Dermis blood vessel endothelial cell (primary cell): ENCODE results near the gene ECSIT. TPM values are rescaled to one million over a fixed set of nuclear protein-coding genes. Genes with fewer than 3 reads are reported as not detected.
A peak's percentile ranks its signal among the peaks of the same experiment; 100 is the strongest.

ENCODE experiments used
- DNase-seq: peaks from one replicate; pipeline ENCODE4 v3.0.0; 2010
- total RNA-seq: library from RNA; depleted of rRNA; stranded (reverse); fragments of >200 nt; gene quantifications from 2 replicates; pipeline ENCODE4 v1.2.3, GENCODE V29; 2014

Gene ECSIT
- total RNA-seq, 1 donor from 2014 or later, result 36.8 TPM

DNA sequence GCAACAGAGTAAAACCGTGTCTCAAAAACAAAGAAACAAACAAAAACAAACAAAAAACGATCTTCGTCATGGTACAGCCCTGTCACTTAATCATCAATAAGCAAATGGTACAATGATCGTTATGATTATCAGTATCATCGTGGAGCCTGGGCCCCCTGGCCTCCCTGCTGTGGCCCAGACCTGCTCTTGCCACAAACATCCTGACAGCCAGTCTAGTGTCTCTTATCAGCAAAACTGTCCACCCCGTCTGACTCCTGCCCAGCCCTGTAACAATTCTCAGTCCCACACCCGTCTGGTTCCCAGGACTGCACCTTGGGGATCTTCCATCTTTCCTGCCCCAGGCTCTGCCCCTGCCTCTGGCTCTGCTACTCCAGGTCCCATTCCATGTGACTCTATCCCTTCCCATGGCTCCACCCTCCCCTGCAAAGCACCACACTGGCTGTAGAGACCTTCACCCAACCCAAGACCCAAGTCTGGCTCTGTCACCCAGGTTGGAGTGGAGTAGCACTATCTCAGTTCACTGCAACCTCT lies 29.0 kb downstream of the ECSIT start:
- DNase-seq, result no peak

DNA sequence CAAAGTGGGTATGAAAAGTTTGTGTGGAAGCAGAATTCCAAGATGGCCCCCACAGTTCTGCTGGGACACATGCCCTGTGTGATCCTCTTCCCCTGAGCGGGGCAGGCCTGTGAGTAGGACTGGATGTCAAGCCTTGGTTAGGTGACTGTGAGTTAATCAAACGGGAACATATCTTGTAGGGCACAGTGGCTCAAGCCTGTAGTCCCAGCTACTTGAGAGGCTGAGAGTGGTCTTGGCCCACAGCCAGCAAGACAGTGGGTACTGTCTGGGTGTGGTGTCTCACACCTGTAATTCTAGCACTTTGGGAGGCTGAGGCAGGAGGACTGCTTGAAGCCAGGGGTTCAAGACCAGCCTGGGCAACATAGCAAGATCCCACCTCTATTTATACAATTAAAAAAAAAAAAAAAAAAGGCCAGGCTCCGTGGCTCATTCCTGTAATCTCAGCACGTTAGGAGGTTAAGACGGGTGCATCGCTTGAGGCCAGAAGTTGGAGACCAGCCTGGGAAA lies 29.7 kb downstream of the ECSIT start:
- no peak for DNase-seq

DNA sequence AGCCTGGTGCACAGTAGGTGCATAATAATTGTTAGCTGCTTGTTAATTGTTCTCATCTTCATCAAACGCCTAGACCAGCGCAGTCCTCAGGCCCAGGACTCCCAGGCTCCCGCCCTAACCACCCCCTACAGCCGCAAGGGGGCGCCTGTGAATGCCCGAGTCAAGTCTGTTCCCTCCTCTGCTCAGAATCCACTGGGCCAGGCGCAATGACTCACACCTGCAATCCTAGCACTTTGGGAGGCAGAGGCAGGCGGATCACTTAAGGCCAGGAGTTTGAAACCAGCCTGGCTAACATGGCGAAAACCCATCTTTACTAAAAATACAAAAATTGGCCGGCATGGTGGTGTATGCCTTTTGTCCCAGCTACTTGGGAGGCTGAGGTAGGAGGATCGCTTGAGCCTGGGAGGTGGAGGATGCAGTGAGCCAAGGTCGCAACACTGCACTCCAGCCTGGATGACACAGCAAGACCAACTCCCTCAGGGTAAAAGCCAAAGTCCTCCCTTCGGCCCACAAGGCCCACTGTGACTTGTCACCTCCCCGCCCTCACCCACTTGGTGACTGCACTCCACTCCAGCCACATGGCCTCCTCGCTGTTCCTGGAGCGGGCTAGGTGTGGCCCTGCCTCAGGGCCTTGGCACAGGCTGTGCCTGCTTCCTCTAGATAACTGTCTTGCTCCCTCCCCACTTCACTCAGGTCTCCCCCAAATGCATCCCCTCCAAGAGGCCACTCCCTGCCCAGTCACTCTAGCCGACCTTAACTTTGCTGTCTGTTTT lies 32.4 kb downstream of the ECSIT start:
- DNase-seq, result peak; percentile 87

DNA sequence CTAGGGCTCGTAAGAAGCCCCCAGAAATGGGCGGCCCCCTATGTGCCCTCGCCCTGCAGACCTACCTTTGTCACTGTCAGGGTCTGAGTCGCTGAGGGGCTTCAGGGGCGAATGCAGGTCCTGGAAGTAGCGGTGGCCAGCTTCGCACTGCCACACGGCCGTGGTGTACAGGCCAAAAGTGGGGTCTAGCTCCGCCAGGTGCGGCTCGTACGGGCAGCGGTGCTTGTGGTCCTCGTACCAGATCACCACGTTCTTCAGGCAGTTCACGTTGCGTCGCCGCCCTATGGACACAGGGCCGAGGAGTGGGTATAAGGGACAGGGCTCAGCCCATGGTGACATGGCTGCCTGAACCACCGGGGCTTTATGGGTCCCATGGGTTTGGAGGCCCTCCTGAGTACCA lies 33.0 kb downstream of the ECSIT start:
- DNase-seq, result no peak

DNA sequence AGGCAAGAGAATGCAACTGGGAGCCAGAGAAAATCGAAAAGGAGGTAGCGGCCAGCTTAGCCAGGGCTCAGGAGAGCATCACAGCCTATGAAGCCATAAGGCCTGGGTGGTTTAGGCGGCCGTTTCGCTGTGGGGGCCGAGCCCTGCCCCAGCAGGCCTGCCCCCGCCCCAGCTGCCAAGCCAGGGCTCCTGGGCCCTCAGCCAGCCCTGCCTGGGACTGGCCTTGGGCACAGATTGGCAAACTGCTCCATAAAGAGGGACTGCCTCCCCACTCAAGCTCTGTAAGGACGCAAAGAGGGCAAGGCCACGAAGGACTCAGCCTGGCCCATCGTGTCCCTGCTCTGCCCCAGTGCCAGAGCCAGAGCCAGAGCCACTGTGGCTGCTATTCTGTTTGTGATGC lies 33.5 kb downstream of the ECSIT start:
- no peak for DNase-seq

DNA sequence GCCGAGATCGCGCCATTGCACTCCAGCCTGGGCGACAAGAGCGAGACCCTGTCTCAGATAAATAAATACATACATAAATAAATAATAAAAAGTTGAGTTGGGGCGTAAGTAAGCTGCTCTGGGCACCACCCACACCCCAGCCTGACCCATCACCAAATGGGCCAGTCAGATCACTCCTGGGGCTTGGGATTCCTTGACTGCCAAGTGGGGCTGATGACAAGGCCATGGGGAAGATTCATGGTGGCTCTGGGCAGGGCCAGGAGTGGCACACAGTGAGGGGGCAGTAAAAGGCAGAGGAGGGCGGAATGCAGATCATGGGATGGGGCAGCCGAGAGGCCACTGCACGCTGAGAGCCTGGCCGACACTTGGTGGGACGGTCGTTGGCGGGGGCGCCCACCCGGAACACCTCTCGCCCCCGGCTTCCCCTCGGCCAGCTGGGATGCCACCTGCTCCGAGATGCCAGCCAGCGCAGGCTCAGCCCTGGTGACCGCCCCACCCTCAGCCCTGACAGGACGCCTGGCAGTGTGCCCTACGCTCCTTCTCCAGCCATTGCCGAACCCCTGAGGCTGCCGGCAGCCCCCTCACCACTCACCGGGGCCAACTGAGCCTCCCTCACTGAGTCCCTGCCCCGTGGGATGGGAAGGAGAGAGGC lies 34.2 kb downstream of the ECSIT start:
- DNase-seq, result no peak

DNA sequence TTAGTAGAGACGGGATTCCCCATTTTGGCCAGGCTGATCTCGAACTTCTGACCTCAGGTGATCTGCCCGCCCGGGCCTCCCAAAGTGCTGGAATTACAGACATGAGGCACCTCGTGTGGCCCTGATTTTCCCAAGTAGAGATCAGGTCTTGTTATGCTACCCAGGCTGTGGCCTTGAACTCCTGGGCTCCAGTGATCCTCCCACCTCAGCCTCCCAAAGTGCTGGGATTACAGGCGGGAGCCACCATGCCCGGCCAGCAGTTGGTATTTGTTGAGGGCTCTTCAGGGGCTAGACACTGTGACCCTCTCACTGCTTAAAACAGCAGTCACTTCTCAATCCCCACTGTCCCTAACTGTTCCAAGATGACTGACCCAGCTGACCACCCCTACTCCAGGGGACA lies 39.6 kb downstream of the ECSIT start:
- no peak for DNase-seq

DNA sequence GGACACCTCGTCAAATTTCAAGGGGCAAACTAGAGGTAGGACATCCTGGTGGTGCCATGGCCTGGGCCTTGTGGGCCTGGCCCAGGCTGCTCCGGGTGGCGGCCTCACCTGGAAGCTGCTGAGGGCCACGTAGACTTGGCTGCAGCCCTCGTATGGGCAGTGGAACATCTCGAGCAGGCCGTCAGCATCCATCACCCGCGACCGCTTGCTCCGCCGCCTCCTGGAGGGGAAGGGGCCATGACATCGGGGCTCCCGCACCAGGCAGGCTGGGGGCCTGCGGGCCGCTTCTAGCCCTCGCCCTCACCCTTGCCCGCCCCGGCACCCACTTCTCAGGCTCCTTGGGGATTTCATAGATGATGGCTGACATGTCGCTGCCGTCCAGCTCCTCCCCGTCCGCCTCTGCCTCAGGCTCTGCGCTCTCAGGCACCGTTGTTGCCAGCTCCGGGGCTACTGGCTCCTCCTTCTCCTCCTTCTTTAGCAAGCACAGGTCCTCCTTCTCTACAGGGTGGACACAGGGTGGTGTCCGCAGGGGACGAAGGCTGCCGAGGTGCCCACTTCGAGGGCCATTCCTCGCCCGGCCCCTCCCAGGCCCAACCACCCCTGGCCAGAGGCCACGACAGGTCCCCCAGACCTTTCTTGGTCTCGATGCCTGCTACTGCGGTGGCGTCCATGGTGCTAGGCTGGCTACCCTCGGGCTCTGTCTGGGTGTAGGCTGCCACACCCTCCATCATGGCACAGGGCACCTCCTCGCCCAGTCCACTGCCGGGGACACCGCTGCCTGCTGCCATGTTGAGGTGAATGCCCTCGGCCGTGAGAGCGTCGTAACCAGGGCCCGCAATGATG lies 42.1 kb downstream of the ECSIT start:
- DNase-seq, result no peak

DNA sequence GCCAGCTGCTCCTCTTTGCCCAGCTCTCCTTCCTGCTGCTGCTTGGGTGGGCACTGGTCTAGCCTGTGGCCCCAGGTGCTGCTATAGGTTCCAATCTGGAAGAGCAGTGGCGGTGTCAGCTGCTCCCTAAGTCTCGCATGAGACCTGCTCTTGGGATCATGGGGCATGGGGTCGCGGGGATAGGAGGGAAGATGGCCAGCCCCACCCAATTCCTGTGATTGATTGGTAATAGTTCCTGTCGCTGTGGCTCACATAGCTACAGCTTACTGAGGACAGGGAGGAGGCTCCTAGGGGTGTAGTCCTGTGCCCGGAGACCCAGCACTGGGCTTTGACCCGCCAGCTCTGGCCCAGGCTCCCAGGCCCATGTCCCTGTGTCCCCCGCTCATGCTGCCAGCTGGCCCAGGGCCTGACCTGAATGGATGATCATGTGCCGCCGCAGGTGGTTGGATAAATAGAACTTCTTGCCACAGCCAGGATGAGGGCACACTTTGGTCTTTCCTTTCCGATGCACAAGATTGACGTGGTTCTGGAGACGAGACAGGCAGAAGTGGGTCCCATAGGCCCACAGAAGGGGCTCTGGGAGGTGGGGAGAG lies 43.6 kb downstream of the ECSIT start:
- DNase-seq, result no peak

DNA sequence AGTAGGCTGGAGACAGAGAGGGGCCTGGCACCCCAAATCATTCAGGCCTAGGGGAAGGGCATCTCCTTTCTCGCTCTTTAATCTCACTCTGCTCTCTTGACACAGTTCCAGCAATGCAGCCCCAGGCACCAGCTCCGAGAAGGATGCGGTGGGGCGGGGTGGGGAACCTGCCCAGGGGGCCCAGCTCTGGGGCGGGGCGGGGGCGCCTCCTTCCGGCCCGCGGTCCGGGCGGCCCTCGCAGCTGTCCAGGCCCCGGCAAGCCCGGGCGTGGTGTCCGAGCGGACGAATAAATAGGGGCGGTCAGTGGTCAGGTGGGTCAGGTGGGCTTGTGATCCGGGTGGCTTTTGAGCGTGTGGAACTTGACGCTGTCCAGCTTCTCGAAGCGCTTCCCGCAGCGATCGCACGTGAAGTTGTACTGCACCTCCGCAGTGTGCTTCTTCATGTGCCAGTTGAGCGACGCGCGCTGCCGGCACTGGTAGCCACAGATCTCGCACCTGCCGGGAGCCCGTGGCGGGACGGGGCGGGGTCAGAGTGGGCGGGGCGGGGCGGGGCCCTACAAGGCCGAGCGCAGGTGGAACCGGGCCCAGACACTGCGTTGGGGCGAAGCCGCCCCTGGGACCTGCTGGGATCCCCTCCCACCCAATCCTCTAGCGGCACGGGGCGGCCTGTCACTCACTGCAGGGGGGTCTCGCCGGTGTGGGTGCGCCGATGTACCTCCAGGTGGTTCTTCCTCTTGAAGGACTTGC lies 45.4 kb downstream of the ECSIT start:
- no peak for DNase-seq

DNA sequence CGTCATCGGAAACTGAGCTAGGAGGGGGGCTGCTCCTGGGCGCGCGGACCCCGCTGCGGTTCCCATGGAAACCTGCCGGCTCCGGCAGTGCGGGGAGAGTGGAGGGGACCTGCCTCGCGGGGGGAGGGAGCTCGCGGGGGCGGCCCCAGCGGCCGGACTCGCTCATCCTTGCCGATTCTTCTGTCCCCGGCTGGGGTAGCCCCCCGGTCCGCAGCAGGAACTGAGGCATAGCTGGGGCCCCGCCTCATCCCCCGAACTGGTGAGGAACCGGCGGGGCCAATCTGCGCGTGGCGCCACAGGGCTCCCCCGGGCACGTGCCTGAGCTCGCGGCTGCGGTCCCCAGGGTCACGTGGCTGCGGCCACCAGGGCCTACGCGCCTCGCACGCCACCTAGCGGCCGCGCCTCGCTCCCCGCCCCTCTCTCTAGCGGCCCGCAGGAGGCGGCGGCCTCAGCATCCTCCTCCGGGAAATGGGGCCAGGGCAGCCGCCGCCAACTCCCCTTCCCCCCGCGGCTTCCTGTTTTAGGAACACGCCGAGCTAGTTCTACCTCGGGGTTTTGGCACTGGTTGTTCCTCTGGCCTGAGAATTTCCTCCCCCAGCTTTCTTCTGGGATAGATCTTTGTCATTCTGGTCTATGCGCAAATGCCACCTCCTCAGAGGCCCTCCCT lies 46.4 kb downstream of the ECSIT start:
- DNase-seq, result peak; percentile 92

DNA sequence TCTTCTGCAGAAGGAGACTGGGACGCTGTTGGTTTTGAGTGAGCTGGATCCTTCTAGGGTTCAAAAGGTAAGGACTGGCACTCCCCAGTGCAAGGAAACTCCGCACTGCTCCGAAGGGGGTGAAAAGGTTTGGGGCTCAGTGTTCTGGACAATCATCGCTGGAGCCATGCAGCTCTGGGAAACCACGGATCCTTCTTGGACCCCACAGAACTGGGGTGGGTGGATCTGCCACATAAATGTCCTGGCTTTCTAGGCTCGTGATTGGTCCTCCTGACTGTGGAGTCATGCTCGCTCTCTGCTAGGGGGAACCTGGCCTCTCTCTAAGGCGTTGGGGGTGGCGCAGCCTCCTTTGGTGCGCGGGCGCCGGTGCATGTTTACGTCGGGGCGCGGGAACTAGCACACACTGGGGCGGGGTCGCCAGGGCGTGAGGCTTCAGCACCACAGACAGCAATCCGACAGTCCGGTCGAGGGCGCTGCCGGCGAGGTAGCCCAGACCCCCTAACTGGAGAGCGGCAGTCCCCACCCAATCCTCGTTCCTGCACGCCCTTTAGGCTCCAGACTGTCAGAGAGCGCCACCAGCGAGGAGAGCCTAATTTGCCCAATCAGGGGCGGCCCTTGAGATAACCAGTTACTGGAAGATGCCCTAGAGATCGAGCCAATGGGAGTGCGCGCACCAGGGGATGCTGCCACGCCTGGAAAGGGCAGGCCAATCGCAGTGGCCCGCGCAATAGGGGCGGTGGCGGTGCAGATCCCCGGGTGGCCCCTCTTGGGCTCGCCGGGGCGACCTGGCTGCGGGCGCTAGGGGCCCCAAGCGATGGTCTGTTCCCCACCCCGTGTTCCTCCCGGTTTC lies 47.2 kb downstream of the ECSIT start:
- peak; percentile 89 for DNase-seq

DNA sequence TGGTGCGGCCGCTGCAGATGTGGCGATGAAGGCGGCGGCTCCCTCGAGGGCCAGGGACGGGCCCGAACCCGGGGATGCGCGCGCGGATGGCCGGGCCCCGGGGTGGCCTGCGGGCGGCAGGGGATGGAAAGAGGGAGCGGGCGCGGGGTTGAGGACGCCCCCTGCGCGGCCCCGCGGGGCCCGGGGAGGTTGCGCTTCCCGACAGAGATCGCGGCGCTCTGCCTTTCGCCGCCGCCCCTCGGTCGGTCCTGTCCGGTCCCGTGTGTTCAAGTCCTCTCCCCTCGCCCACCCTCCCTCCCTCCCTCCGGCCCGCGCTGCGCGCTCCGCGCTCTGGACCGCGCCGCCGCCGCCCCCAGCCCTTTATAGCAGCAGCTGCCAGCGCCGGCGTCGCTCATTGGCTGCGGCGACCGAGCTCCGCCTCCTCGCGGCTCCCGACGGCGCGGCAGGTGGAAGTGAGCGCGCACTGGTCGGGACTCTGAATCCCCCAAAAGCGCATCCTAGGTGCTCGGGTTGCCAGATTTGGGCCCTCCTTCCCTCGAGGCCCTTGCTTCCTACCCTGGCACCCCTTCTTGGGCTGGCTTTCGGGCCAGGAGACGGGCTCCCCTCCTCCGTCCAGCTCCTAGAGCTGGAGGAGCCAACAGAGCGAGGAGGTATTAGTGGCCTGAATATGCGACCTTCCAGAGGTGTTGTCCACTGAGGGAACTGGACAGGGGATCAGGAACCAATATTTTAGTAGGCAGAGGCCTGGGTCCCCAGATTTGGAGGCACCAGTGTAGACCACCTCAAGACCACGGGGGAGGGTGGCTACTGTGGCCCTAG lies 48.0 kb downstream of the ECSIT start, which contains the start of gene ELAVL3:
ELAVL3 (minus strand) TSS at position 332 of the 819 bp plus-strand sequence. CDS start 438 bp downstream, outside the sequence.
- no peak for DNase-seq

DNA sequence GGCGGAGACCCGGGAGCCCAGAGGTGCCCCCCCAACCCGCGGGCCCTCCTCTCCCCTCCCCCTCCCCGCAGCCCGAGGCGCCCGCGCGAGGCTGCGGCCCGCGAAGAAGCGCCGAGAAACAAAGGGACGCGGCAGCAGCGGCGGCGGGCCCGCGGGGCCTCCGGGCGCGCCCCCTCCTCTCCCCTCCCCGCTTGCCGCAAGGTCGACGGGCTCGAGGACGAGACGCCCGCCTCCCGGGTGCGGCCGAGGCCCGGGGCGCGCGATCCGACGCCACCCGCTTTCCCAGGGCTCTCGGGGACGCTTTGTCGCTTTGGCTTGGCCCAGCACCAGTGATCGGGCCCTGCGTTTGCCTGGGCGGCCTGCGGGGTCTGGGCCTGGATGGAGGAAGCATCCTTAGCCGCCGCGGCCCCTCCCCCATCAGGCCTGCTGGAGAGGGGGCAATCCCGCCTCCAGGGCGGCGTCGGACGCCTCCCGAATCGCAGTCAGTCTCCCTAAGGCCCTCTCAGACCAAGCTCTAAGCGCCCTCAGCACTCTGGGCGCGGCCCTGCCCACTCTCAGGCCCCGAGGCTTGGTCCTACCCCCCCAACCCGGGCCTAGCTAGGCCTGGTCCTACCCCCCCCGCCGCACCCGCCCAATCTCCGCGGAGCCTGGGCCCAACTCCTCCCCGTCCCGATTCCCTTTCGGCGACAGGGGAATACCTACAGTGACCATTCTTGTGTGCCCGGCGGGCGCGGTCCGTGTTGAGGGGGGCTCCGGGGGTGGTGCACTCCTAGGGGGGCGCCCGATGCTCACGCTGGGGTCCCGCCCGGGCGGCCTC lies 48.8 kb downstream of the ECSIT start:
- DNase-seq, result no peak

DNA sequence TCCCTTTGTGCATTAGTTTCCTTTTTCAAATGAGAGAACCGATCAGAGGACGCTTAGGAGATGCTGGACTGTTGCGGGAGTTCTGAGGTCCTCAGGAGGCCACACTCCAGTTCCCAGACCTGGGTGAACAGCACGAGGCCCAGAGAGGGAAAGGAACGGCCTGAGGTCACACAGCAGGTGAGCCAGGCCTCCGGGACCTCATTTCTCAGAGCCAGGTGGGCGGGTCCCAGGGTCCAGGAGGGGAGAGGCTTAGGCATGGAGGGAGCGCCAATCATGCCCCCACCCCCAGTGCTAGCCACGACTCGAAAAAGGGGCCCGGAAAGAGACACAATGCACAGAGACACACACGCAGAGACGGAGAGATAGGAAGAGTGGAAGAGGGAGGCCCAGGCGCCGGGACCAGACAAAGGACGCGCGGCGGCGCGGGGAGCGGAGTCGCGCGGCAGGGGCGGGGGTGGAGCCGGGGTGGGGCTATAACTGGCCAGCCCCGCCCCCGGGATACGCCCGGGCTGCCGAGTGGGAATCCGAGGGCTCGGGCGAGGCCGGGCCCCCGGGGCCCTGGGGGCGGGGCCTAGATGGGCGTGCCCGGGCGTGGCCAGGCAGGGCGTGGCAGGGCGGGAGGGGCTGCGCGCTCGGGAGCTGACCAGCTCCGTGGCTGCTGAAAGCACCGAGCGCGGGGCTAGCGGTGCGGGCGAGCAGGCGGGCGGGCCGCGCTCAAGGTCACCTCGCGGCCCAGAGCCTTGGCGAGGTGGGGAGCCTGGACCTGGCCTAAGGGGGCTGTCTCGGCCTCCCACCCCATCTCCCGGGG lies 49.6 kb downstream of the ECSIT start:
- DNase-seq, result peak; percentile 15

DNA sequence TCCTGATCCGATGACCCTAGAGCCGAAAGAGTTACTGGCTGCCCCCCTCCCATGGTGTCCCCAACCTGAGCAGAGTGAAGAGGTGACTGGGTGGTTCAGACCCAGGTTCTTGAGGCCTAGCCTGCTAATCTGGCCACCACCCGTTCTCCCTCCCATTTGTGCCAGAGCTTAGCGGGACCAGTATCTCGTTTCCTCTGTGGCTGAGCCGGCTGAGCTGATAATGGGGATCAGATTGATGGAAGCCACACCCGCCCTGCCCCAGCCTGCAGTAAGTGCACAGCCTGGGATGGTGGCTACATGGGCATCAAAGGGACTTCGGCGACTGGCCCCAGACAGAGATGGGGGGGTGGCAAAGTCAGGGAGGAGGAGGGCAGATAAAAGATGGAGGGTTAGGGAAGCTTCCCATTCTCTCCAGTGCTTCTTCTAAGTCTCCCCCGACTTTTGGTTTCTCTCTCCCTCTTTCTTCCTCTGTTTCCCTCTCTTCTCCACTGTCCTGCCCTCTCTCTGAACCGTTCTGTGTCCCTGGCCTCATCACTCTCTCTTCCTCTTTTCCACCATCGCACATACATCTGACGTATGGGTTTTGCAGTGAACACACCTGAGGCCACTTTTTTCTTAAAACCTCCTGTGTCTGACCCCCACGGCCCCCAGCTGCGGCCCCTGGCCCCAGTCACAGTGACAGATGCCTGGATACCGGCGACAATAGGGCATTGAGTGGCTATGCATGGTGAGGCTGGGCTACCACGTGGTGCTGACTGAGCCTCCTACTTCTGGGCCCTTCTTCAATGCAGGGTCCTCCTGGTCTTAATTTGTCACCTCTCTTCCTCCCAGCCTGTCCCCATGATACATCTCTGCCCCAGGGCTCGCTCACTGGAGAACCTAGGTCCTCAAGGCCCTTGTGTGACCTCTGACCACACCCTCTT lies 50.5 kb downstream of the ECSIT start:
- DNase-seq, result no peak
